Heart right ventricle (tissue), 16 donors: ENCODE measurements around the gene F2RL2. TPM values are rescaled to one million over a fixed set of nuclear protein-coding genes. Genes with fewer than 3 reads are reported as not detected.

Experiments used
- ATAC-seq, 8 donors: fragments of 200-7000 bp; cut with Tn5 transposase; one replicate each; pipeline ENCODE4 v1.9.1; 2020; ENCODE audit warnings: mild to moderate bottlenecking in 8 of 8, moderate library complexity in 8 of 8, moderate number of reproducible peaks in 1 of 8
- DNase-seq, 2 donors: peaks; one replicate each; pipeline ENCODE4 v3.0.0-alpha.2; 2020
- H3K27ac ChIP-seq, 10 donors: fragments of 200-600 bp; sonication (generic) in 2 of 10; one replicate each; pipeline versions ENCODE4 v1.5.0 to v1.8.0; 2020 to 2022; ENCODE audit warnings: mild to moderate bottlenecking in 3 of 10
- H3K27me3 ChIP-seq, 7 donors: fragments of 200-600 bp; one replicate each; pipeline ENCODE4 v1.8.0; 2021 to 2022; ENCODE audit warnings: mild to moderate bottlenecking in 2 of 7
- H3K36me3 ChIP-seq, 9 donors: fragments of 200-600 bp; sonication (generic) in 1 of 9; one replicate each; pipeline versions ENCODE4 v1.5.0 to v1.8.0; 2020 to 2022; ENCODE audit warnings: mild to moderate bottlenecking in 2 of 9
- H3K4me1 ChIP-seq, 9 donors: fragments of 200-600 bp; sonication (generic) in 1 of 9; one replicate each; pipeline versions ENCODE4 v1.5.0 to v1.8.0; 2020 to 2022; ENCODE audit warnings: mild to moderate bottlenecking in 4 of 9
- H3K4me3 ChIP-seq, 10 donors: fragments of 200-600 bp; sonication (generic) in 2 of 10; one replicate each; pipeline versions ENCODE4 v1.5.0 to v1.8.0; 2020 to 2022; ENCODE audit warnings: mild to moderate bottlenecking in 7 of 10, moderate library complexity in 2 of 10
- H3K9me3 ChIP-seq, 11 donors: fragments of 200-600 bp in 10 of 11; sonication (generic) in 2 of 11; one replicate each; pipeline versions ENCODE4 v1.5.0 to v1.8.0; 2013 to 2022; ENCODE audit warnings: mild to moderate bottlenecking in 2 of 11, control low read depth in 1 of 11, moderate library complexity in 1 of 11
- CTCF ChIP-seq, 9 donors: fragments of 200-600 bp; sonication (generic) in 2 of 9; IDR thresholded peaks; one replicate each; pipeline versions ENCODE4 v1.5.0 to v1.8.0; 2021 to 2022; ENCODE audit warnings: antibody characterized with exemption in 9 of 9, mild to moderate bottlenecking in 5 of 9, moderate library complexity in 1 of 9
- WGBS, 2 donors: extraction: QIAGEN DNeasy Blood & Tissue Kit; methylation state at CpG; one replicate each; pipeline ENCODE4 v1.1.7; 2013; ENCODE audit warnings: inconsistent platforms in 1 of 2; 5-methylcytosine and 5-hydroxymethylcytosine counted together
- intact Hi-C, 10 donors: fragments of 100-400 bp; cut with DNase I; formaldehyde crosslinking; loops; one replicate each; pipeline versions ENCODE4 v1.11.1 to v1.14.2; 2022
- polyA plus RNA-seq, 2 donors: library from polyadenylated mRNA; stranded (reverse); fragments of 200-250 nt; gene quantifications; one replicate each; pipeline ENCODE4 v1.2.3, GENCODE V29; 2013
- total RNA-seq, 10 donors: library from RNA; stranded (reverse); fragmentation: NEBNext Ultra II Directional in 3 of 10; extraction: Animal tissue kit (Norgen Biotek cat#: 25700) in 3 of 10; gene quantifications; one replicate each; pipeline versions ENCODE4 v1.2.1 to v1.2.4, GENCODE V29; 2021 to 2023
- donor health status: Arrhythmogenic right ventricular cardiomyopathy.
- donor health status: ischemic (EF 13 %, LVEDD 7.1; RV severe dilation, severe dysfunction).
- donor health status: healthy with polysubstance abuse.
- donor health status: DM: no; HTN: yes; CAD: no.
- donor health status: DM: no; HTN: no; CAD: no.
- donor health status: ischemic (EF 25% LVEDD 6.9; RV normal size, moderate dysfunction).
- donor health status: ischemic (EF 25% LVEDD 5.7; RV mildly dilated, moderate dysfunction).
- donor health status: healthy.
- donor health status: DM: yes; HTN: yes; CAD: no.
- donor health status: Ischemic cardiomyopathy.
- donor health status: ischemic (EF 35%, LVEDD 5.7; RV mildly dilated, moderate dysfunction).
- donor health status: nonischemic (EF 11% LVEDD 7.7; RV severe dilation, severe dysfunction).
- donor health status: DM: yes; HTN: yes; CAD: no.
- donor health status: PGD.
- donor health status: ischemic (EF 29% LVEDD 5.4; RV normal size, mild dysfunction).
- donor health status: nonischemic (EF 23%, LVEDD 6.1; RV moderate dilation, normal function).

Gene F2RL2
- total and polyA plus RNA-seq, 12 donors, result 0.12 to 1.5 (median 0.38) TPM

GRCh38 chr5:76579166-76579937 lies 43.9 kb downstream of the F2RL2 start:
- no peak for TF ChIP-seq CTCF (IDR thresholded peaks at IDR 0.05)
- no peaks in the 10 kb centered on the region for H3K9me3 ChIP-seq
- no peak overlapping the region for H3K27ac ChIP-seq
- H3K36me3 ChIP-seq, result no peaks in the 10 kb centered on the region
- H3K4me3 ChIP-seq, result no peak overlapping the region
- DNase-seq (no peak), ATAC-seq (no peak)
- intact Hi-C loops, result loop anchor here in 2 of 10 donors (10.0 kb wide), 1 partner anchor 175 kb away; the partner anchor contains the start of gene IQGAP2 (in 2 of the 2)
- 89 to 93% methylated on average over 7 of the region's 7 CpGs for WGBS, 2 donors
- H3K27me3 ChIP-seq, result peaks cover 0 to 7% (median 5%) of the 10 kb centered on the region in 7 donors
- peaks cover 0 to 42% (median 0%) of the 10 kb centered on the region in 9 donors for H3K4me1 ChIP-seq

DNA sequence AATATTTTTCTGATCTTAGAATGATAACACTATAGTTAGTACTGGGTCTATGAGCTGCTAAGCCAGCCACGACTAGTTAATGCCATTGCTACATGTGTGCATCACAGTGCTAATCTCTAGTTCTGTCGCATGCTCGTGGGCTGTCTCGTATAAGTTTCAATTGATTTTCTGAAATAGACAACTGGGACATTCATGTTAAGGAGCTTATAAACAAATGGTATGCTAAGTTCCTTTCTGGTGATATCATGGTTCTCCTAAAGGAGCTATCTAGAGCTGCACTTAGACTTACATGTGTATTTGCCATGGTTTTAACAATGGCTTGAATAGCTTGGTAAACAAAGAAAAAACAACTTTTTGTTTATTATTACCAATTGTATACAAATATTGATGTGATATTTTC lies 46.2 kb downstream of the F2RL2 start:
- peaks cover 0 to 27% (median 0%) of the 10 kb centered on the region in 9 donors for H3K4me1 ChIP-seq
- H3K27ac ChIP-seq, result no peak overlapping the region
- ATAC-seq (no peak), DNase-seq (no peak)
- WGBS, 2 donors, result 74 to 80% methylated on average over 4 of the region's 4 CpGs
- H3K36me3 ChIP-seq, result no peaks in the 10 kb centered on the region
- no peak overlapping the region for H3K4me3 ChIP-seq
- TF ChIP-seq CTCF (IDR thresholded peaks at IDR 0.05), result no peak
- intact Hi-C loops, result loop anchor here in 2 of 10 donors (10.0 kb wide), 1 partner anchor 172 kb away; the partner anchor contains the start of gene IQGAP2 (in 2 of the 2)
- no peaks in the 10 kb centered on the region for H3K9me3 ChIP-seq
- peaks cover 0 to 4% (median 0%) of the 10 kb centered on the region in 7 donors for H3K27me3 ChIP-seq

DNA sequence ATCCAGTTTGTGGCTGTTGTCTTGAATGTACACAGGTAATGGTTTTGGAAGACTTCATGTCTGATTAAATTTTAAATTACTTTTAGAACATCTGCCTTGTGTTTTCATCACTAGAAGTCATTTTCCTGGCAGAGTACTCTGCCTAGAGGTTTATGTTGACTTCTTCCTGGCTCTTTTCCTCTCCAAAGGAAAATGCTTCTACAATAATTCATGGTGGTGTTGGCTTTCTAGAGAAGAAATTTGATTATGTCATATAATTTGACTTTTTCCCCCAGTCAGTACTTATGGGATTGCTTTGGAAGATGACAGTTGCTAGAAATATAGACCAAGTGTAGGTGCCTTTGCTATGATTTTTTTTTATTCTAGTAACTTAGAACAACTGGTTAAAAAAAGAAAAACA lies 46.8 kb downstream of the F2RL2 start:
- peaks cover 0 to 4% (median 0%) of the 10 kb centered on the region in 7 donors for H3K27me3 ChIP-seq
- intact Hi-C loops, result loop anchor here in 2 of 10 donors (10.0 kb wide), 1 partner anchor 172 kb away; the partner anchor contains the start of gene IQGAP2 (in 2 of the 2)

DNA sequence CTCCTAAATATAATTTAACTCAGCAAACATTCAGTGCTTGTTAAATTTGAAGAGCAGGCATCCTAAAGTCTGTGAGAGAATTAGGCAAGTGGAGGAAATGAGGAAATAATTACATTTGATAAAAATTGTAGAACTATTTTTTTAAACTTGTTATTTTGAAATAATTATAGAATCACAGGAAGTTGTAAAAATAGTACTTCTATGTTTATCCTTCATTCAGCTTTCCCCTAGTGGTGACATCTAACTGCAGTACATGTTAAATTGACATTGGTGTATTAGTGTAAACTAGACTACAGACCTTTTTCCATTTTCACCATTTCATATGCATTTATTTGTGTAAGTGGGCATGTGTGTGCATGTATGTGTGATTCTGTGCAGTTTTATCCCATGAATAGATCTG lies 51.6 kb downstream of the F2RL2 start:
- TF ChIP-seq CTCF (IDR thresholded peaks at IDR 0.05), result peak in 2 of 9 donors; percentile 16 to 20
- no peak overlapping the region for H3K27ac ChIP-seq
- no peak overlapping the region for H3K4me3 ChIP-seq
- ATAC-seq (no peak), DNase-seq (no peak)
- peaks cover 0 to 14% (median 0%) of the 10 kb centered on the region in 9 donors for H3K4me1 ChIP-seq
- intact Hi-C loops, result loop anchor here in 2 of 10 donors (10.0 kb wide), 1 partner anchor 167 kb away; the partner anchor contains the start of gene IQGAP2 (in 2 of the 2)
- H3K27me3 ChIP-seq, result no peaks in the 10 kb centered on the region
- H3K9me3 ChIP-seq, result no peaks in the 10 kb centered on the region
- no peaks in the 10 kb centered on the region for H3K36me3 ChIP-seq

More for the DNA sequence above, 46.8 kb downstream of the F2RL2 start:
- H3K4me1 ChIP-seq, result peaks cover 0 to 26% (median 0%) of the 10 kb centered on the region in 9 donors
- DNase-seq (no peak), ATAC-seq (no peak)
- H3K27ac ChIP-seq, result no peak overlapping the region
- H3K36me3 ChIP-seq, result no peaks in the 10 kb centered on the region
- no peak overlapping the region for H3K4me3 ChIP-seq
- H3K9me3 ChIP-seq, result no peaks in the 10 kb centered on the region
- TF ChIP-seq CTCF (IDR thresholded peaks at IDR 0.05), result no peak
